Chondrocyte (in vitro differentiated cells): ENCODE measurements around the gene LRTM2. TPM values are rescaled to one million over a fixed set of nuclear protein-coding genes. Genes with fewer than 3 reads are reported as not detected.

Experiments used
- DNase-seq: peaks from one replicate; pipeline ENCODE4 v3.0.0; 2021; ENCODE audit warnings: mixed read lengths, low spot score
- H3K27ac Mint-ChIP-seq: one replicate; pipeline ENCODE4 v1.8.0; 2021; ENCODE audit warnings: mild to moderate bottlenecking, moderate library complexity, mixed read lengths; ENCODE audit not compliant: unreplicated experiment
- H3K27me3 Mint-ChIP-seq: 2 replicates; pipeline ENCODE4 v1.8.0; 2021; ENCODE audit warnings: low read depth, mixed read lengths
- H3K36me3 Mint-ChIP-seq: 2 replicates; pipeline ENCODE4 v1.8.0; 2021; ENCODE audit warnings: low read depth, mixed read lengths
- H3K4me1 Mint-ChIP-seq: 2 replicates; pipeline ENCODE4 v1.8.0; 2021; ENCODE audit warnings: low read depth, mild to moderate bottlenecking, mixed read lengths
- H3K4me3 Mint-ChIP-seq: one replicate; pipeline ENCODE4 v1.8.0; 2021; ENCODE audit warnings: mild to moderate bottlenecking, moderate library complexity, mixed read lengths; ENCODE audit not compliant: unreplicated experiment
- H3K9me3 Mint-ChIP-seq: 2 replicates; pipeline ENCODE4 v1.8.0; 2021; ENCODE audit warnings: low read depth, mixed read lengths
- total RNA-seq: library from RNA; stranded (reverse); gene quantifications from 3 replicates; pipeline ENCODE4 v1.2.1, GENCODE V29; 2021
- TF ChIP-seq, protein P1 (sequence below): fragments of 200-600 bp; sonication (generic); IDR thresholded peaks from 2 replicates; pipeline ENCODE4 v1.5.0; 2021; ENCODE audit warnings: antibody characterized with exemption, mild to moderate bottlenecking, moderate library complexity

Gene LRTM2
- total RNA-seq, 1 donor from 2014 or later: not detected

DNA sequence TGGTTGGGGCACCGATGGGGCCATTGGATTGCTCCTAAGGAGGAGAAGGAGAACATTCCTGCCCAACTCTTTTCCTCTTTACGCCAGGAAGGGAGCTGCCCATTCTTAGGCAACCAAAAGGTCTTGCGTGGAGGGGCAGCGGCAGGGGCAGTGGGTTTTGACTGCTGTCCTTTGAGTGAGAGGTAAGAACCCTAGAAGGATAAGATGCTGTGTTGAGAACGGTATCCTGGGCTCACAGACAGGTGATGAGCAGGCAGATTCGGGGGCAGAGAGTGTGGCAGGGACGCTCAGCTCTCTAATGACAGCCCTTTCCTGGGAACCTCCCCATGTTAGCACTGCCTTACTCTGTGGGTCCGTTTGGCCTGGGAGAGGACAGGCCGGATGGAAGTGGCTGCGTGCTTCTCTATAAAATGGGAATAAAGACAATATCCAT lies 13.2 kb downstream of the LRTM2 start:
- Mint-ChIP-seq H3K9me3 (no peaks in the 10 kb centered on the region), H3K27ac (no peak overlapping the region), H3K36me3 (no peaks in the 10 kb centered on the region), H3K4me3 (no peak overlapping the region), H3K27me3 (peaks cover 36% of the 10 kb centered on the region), H3K4me1 (peaks cover 24% of the 10 kb centered on the region)
- DNase-seq: no peak
- TF ChIP-seq, protein P1, sequence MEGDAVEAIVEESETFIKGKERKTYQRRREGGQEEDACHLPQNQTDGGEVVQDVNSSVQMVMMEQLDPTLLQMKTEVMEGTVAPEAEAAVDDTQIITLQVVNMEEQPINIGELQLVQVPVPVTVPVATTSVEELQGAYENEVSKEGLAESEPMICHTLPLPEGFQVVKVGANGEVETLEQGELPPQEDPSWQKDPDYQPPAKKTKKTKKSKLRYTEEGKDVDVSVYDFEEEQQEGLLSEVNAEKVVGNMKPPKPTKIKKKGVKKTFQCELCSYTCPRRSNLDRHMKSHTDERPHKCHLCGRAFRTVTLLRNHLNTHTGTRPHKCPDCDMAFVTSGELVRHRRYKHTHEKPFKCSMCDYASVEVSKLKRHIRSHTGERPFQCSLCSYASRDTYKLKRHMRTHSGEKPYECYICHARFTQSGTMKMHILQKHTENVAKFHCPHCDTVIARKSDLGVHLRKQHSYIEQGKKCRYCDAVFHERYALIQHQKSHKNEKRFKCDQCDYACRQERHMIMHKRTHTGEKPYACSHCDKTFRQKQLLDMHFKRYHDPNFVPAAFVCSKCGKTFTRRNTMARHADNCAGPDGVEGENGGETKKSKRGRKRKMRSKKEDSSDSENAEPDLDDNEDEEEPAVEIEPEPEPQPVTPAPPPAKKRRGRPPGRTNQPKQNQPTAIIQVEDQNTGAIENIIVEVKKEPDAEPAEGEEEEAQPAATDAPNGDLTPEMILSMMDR: no peak

DNA sequence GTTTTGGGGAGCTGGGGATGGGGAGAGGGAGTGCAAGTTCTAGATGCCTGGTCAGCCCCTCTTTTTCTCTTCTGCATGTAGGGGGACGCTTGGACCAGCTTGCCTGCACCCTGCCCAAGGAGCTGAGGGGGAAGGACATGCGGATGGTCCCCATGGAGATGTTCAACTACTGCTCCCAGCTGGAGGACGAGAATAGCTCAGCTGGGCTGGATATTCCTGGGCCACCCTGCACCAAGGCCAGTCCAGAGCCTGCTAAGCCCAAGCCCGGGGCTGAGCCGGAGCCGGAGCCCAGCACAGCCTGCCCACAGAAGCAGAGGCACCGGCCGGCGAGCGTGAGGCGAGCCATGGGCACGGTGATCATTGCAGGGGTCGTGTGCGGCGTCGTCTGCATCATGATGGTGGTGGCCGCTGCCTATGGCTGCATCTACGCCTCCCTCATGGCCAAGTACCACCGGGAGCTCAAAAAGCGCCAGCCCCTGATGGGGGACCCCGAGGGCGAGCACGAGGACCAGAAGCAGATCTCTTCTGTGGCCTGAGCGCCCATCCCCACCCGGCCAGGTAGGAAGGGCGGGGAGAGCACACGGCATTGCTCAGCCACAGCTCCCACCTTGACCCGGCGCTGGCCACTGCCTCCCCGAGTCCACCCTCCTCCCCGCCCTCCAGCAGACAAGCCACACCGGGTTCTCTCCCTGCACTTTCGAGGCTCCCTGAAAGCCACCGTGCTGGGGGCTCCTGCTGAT lies 14.0 kb downstream of the LRTM2 start:
- TF ChIP-seq, protein P1: no peak
- Mint-ChIP-seq H3K27me3 (peaks cover 29% of the 10 kb centered on the region), H3K36me3 (no peaks in the 10 kb centered on the region), H3K4me3 (no peak overlapping the region), H3K4me1 (peaks cover 24% of the 10 kb centered on the region), H3K9me3 (no peaks in the 10 kb centered on the region), H3K27ac (no peak overlapping the region)
- peak; percentile 73 for DNase-seq

DNA sequence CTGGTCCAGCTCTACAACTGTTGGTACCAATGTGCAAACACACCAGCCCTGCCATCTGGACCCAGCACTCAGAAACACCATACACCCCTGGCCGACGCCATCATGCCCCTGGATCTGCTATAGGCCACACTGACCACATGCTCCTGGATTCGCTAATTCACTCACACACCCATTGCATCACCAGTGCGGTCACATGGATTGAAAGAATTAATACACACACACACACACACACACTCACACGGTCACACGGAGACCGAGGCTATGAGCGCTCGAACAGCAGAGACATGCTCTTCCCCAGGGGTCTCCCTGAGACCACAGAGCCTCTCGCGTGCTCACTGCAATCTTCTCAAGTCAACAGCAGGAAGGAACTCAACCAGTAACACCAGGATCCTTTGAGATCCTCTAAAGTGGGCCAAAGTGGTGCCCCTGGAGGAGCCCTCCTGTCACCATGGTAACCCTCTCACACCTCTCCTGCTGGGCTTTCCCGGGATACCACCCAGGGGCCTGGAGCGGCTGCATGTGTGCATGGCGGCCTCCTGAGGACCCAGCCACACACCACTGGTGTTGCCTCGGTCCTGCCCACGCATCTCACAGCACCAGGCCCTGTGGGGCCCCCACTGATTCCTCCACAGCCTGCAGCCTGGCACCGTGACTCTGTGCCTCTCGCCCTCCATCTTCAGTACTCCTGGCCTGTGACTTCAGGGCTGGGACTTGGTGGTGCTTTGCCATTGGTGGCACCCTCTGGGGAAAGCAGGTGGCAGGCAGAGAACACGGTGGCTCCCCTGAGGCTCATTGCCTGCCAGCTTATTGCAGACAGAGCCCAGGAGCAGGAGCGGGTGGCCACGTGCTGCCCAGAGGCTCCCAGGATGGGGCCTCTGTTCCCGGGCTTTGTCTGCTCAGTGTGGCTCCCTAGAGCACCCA lies 15.1 kb downstream of the LRTM2 start:
- DNase-seq: peak; percentile 86
- peaks cover 24% of the 10 kb centered on the region for H3K4me1 Mint-ChIP-seq
- no peak overlapping the region for H3K4me3 Mint-ChIP-seq
- TF ChIP-seq, protein P1: no peak
- peaks cover 30% of the 10 kb centered on the region for H3K27me3 Mint-ChIP-seq
- no peaks in the 10 kb centered on the region for H3K9me3 Mint-ChIP-seq
- H3K36me3 Mint-ChIP-seq: no peaks in the 10 kb centered on the region
- no peak overlapping the region for H3K27ac Mint-ChIP-seq

DNA sequence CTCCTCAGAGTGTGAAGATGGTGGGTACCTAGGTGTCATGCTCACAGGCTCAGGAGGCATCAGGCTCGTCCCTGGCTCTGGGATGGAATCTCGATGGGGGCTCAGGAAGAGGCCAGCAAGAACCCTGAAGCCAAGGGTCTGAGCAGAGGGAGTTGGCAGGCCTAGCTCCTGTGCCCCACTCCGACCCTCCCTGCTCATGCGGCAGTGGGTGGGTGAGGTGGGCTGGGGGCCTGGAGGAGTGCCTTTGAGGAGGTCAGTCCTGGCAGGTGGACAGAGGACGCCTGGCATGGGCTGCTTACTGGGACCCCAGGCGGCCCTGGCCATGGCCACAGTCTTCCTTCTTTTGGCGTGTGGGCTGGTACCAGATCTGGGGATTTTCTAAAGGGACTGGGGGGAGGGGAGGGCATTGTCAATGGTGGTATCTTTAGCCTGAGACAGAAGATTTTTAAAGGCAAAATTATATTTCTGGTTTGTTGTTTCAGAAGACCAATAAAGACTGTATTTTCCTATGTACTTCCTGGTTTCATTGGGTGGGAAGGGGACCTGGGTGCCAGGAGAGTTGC lies 16.0 kb downstream of the LRTM2 start:
- peaks cover 19% of the 10 kb centered on the region for H3K4me1 Mint-ChIP-seq
- TF ChIP-seq, protein P1: no peak
- H3K27ac Mint-ChIP-seq: no peak overlapping the region
- H3K36me3 Mint-ChIP-seq: no peaks in the 10 kb centered on the region
- H3K27me3 Mint-ChIP-seq: peaks cover 28% of the 10 kb centered on the region
- peak; percentile 59 for DNase-seq
- no peak overlapping the region for H3K4me3 Mint-ChIP-seq
- H3K9me3 Mint-ChIP-seq: no peaks in the 10 kb centered on the region

DNA sequence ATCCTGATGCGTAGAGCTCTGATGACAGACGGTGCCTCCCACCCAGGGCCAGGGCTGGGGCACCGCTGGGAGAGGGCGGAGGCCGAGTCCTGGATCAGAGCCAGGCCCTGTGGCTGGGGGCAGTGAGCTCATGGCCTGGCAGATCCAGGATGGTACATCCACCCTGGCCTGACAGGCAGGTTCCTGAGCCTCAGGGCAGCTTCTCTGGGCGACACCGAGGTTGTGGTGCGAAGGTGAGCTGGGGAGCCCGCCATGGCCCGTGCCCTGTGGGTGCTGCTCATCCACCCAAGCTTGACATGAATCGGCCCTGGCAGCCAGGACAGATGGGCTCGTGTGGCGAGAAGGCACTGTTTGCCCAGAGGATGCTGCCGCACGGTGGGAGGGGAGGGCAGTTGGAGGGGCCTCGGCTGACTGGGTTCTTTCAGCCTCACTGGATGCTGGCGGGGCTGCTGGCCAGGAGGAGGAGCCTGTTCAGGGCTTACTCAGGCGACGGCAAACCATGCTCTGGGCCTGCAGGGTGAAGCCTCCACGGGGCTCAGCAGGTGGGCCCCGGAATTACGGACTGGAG lies 16.6 kb downstream of the LRTM2 start:
- Mint-ChIP-seq H3K27ac (peak overlapping the region; percentile 27), H3K4me1 (peaks cover 19% of the 10 kb centered on the region), H3K36me3 (no peaks in the 10 kb centered on the region), H3K4me3 (no peak overlapping the region), H3K27me3 (peaks cover 32% of the 10 kb centered on the region), H3K9me3 (no peaks in the 10 kb centered on the region)
- peak; percentile 87 for DNase-seq
- TF ChIP-seq, protein P1: no peak
